GM18858 (cell line): ENCODE data around the gene AKAP13.

Experiments
- ATAC-seq: cut with Tn5 transposase; IDR thresholded peaks from one replicate; pipeline ENCODE4 v1.9.1; 2021; ENCODE audit not compliant: unreplicated experiment

The AKAP13 gene

DNA sequence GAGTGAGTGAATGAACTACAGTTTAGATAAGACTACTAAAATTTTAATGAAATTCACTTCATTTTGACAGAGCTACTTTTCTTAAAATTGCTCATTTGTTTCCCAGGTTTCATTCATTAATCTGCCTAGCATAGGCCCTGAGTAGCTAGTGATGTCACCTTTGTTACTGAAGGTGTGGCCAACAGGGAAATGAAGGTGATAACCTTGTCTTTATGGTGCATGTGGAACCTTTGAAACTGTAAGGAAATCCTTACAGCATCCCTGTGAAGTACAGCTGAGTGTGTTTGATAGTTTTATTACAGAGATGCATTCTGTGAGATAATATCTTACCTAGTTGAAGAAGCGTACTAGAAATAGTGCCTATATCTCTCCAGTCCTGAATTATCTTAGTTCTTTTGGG, 112.9 kb downstream of the AKAP13 start:
- ATAC-seq: no peak

DNA sequence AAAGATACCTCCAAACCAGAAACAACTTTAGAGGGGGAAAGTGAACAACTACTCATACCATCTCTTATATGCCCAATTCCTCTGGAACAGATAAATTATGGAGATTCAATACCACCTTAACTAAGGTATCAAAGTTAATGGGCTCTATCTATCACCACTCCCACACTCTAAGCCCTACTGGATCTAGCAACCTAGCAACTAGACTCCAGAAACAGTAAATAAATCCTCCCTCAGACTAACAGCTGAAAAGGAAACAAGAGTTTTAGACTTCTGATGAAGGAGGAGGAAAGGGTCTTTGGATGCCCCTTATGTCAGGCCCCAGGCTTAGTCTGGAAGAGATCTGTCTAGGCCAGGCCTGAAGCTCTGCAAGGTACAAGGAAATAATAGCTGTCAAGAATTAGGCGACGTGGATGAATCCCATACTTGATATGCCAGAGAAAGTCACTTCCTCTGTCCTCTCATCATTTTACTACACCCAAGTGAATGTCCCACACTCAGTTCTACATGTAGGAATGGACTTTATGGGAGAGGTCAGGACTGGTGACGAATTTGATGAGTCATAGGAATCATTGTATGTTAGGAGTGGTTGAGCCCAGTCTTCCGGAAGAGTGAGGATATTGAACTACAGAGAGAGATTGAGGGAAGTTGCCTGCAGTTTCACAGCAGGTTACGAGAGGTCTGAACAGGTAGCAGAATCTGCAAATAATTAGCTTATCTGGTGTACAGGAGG, 113.8 kb downstream of the AKAP13 start:
- ATAC-seq: no peak

DNA sequence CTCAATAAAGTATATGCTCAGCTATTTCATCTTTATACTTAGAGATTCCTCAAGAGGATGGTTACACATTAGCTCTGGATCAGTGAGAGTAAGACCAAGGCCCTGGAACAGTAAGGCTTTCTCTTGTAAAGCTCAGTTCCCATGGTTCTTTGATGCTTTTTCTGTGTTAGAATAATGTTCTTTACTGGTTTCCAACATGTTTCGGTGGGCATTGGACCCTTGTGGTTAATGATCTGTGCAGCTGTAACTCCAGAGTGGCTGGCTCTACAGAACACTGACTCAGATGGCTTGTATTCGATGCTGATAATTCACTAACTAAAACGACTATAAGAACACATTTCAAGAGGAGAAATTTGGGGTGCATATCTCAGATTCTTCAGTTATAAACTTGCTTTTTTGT, 114.7 kb downstream of the AKAP13 start:
- ATAC-seq: no peak

DNA sequence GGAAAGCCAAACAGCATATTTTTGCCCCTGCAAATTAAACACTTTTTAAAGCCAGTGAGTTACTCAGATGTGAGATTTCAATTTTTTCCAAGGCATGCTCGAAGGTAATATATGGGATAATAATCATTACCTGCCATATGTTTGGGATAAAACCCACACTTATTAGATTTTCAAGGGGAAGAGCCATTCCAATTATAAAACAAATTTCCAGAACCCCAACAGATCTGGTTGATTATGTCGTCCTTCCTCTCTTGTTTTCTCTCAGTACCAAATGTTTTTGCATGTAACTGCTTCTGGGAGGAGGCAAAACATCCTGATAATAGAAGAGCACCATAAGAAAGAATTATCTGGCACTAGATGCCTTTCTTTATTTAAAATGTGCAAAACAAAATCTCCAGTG, 115.1 kb downstream of the AKAP13 start:
- no peak for ATAC-seq

DNA sequence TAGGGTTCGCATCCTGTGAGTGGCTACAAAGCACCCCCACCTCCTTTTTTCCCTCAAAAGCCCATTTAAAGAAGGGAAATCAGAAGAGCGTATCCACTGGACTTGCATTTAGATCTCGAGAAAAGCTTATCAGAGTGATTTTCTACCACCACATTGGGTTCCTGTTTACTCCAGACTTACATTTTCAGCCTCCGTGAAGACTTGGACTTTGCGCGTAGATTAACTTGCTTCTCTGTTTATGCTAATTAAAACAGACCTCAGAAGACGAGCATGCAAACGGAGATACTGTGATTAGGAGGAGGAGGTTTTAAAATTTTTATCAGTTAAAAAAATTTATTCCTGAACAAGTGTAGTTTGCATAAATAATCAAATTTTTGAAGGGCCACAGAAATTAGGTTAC, 115.7 kb downstream of the AKAP13 start:
- ATAC-seq: no peak

DNA sequence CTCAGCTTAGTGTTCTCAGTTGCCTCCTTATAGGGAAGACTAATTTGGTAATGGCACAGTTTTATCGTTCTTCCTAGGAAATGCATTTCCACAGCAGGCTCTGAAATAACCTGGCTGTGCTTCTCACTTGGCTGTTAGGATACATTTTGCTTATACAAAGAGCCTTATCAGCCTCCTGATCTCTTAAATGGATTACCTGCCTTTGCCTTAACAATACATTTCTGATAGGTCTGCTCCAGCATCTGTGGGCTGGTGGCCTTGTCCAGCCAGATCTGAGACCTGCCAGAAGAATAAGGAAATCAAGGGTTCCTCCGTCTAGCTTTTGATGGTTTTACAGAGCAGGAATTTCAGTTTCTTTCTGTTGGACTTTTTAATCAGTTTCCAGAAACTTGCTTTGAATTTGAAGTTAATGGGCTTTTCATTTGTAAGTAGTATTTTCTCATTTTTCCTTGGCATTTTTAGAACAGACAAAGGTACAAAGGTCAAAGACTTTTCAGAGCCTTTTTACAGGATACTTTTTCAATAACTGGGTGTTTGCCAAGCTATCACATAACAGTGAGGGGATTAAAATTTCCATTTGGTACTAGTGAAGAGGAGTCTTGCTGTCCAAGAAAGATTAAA, 116.3 kb downstream of the AKAP13 start:
- no peak for ATAC-seq

DNA sequence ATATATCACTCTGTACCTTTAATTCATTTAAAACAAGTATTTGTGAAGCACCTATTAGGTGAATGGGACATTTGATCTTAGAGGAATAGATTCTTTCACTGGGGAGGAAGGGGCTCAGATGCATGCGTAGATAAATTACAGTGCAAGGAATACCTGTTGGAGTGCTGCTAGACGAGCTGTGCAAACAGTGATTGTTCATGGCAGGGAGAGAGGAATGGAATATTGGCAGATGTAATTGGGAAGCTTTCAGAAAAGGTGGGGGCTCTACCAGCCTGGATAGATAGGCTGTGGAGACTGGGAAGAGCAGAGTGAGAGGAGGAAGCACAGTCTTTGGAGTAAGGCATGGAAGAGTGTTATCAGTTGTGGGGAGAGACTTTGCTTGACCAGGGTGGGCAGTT, 116.8 kb downstream of the AKAP13 start:
- no peak for ATAC-seq

DNA sequence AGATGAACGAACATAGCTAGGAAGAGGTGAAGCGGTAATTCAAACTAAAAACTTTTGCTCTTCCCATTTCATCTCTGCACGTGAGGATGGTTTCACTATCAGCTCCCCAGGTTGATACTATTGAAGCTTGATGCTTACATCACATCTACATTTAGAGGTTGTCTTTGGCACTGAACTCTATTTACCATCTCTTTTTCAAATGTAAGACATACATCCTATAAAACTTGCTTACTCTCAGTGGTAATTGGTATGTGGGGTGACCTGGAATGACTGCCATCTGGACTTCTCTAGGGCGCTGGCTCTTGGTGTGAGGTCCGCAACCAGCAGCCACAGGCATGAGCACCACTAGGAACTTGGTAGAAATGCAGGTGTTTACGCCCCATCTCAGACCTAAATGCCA, 118.1 kb downstream of the AKAP13 start:
- no peak for ATAC-seq

DNA sequence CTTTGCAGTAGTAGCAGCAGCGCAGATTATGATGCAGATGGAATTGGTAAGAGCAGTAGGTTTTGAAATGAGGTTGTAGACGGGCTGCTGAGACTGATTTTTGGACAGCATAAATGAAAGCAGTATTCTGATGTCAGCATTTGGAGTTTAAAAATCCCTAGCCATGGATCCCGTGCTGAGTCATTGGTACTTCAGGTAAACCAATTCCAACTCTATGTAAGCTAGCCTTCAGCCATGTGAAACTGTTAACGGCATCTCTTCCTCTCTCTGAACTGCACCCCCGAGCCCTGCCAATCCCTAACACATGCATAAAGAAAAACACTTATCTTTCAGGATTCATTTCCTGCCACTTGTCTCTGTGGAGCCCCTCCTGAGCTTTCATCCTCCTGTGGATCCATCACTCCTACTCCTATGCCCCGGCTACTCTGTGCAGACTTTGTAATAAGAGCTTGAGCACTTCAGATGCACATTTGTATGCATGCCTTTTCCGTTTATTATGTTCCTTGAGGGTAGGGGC, 119.0 kb downstream of the AKAP13 start:
- ATAC-seq: no peak

DNA sequence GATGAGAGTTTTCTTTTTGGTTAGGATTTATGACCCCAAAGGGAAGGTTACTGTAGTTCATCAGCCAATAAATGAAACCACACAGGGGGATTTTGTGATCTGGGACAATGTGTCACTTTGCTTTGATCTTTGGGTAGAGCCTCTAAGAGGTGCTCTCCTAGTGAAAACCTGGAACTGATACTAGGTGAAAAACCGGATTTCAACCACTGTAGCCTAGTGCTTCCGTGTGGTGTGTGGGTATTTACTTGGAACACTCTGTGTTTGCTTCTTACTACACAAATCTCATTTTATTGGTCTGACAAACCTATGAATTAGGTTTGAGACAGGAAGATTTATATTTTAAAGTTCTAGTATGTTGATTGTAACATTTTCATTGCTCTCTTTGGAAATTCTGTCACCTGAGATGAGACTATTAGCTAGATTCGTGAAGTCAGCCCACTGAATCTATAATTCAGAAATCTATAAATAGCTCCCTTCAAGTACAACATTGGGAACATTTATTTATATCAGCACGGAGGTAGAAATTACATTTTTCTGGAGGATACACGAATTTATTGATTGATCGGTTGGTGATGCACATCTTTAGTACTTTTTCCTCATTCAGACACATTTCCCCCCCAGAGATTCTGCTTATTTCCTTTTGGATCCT, 119.8 kb downstream of the AKAP13 start:
- ATAC-seq: peak; percentile 63

DNA sequence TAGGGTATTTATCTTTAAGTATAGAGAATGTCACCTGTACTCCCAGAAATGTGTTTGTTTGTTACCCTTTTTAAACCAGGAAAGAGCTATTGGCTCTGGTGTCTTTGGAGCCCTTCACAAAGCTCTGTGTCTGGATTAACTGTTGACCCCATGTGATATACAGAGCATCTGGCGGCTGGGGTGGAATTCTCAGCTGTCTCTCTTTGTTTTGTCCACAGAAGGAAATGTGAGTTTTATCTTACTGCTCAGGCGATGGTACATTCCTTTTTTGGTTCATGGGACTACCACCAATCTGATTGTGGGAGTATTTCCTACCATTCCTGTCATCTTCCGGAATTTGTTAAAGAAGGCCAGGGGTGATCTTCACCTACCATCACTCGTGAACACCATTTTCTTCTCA, 120.3 kb downstream of the AKAP13 start:
- ATAC-seq: no peak

DNA sequence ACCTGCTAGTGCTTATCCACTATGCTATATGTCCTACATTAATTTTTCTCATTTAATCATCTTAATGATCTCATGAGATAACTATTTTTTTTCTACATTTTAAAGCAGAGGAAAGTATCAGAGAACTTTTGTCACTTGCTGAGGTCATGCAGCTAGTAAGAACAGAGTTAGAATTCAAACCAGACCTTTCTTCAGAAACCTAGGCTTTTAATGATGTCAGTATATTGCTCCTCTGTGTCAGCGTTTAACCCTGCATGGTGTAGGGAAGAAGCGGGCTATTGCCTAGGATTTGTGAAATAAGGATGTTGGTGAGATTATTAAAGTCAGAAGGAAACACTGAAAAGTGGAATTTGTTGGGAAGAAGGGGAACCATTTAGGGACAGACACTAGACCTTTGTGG, 121.2 kb downstream of the AKAP13 start:
- no peak for ATAC-seq

DNA sequence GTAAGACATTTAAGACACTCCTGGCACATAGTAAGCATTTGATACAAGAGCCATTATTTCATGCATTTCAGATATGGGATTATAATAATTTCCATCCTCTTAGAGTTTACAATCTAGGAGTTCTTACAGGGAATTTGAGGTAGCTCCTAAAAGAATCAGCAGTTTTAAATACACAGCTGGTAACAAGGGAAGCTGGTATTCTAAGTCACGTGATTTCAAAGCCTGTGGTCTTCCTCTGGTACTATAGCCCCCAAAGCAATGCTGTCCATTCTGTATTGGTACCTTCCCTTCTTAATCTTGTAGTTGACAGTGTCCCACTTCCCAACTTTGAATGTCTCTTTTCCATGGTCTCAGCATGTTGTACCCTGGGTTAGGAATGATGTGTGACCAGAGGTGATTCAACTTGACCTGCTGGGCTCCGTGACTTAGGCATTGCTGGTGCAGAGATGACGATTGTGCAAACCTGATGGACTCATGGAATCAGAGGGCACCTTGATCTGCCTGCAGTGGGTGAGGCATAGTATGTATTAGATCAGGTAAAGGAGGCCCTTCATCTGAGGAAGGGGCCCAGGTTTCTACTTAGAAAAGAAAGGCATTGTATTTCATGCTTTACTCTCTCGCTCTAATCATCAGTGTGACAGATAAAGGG, 122.9 kb downstream of the AKAP13 start:
- ATAC-seq: no peak

DNA sequence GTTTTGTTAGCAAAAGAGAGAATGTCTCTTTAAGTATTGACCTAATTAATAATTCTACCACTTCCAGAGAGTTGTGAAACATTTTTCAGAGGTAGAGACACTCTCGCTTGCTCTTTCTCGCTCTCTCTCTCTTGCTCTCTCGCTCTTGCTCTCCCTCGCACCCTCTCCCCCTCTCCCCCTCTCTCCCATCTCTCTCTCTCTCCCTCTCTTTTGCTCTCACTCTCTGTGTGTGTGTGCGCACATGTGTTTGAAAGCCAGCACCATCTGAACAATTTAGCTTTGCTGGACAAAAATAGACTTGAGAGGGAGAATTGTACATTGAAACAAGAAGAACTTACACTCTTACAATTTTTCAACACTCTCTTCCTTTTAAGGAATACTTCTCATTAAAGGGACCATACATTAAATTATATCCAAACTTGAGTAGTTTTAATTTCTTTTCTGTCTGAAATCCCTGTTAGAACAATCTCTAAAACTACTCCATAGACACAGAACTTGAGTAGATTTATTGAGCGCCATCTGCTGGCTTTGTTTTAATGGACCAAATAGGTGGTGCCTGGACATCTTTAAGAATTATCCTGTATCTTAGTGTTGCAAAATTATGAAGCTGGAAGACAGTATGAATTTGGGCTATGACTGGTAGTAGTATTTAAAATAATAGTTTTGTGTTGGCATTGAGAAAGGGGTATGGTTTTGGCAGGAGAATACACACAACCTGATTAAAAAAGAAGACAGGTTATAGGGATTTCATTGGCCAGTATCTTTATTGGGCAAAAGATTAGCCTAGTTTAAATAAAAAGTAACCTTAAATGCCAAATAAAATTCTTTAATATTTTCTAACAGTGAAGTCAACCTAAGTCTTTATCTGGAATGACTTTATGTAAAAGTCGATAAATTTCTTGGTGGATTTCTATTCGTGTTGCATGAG, 124.6 kb downstream of the AKAP13 start:
- no peak for ATAC-seq

DNA sequence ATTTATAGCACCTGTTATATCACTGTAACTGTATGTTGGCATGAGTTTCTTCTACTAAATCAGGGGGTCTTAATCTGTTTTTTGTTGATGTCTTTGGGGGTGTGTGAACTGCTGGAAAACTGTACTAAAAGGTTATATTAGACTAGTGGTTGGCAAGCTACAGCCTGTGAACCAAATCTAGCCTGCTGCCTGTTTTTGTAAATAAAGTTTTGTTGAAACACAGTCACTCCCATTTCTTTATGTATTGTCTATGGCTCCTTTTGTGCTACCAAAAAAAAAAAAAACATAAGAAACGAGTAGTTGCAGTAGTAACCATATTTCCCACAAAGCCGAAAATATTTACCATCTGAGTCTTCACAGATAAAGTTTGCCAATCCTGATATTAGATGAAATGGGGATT, 126.7 kb downstream of the AKAP13 start:
- ATAC-seq: no peak

DNA sequence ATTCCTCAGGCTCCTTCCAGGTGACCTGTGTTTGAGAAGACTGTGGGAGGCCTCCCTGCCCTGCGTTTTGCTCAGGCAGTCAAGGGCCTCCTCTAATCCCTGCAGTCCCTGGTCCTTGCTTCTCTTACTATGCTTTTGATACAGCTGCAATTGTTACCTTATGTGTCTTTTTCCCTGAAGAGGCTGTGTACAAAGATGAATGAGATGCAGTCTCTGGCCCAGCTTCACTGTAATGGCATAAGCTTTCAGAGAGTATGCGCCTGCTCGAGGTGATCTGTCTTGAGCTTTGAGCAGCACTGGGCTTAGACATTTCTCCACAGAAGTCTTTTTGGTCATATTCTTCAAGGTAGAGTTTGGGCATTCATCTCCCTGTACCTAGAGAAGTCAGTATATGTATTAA, 129.6 kb downstream of the AKAP13 start:
- no peak for ATAC-seq

DNA sequence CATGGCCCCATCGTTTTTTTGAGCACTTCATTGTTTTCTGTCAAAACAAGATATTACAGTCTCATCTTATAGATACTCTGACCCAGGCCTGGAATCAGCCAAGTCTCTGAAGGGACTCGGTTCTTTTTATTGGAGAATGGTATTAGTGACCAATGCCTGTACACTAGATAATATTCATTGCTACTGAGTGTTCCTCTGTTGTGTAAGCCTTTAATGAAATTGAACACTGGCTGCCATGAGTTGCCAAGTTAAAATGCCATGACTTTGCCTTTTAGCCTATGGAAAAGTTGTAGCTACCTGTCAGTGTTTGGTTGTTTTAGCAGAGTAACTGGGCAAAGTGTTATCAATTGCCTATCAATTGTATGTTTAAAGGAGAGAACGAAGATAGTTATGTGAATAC, 134.0 kb downstream of the AKAP13 start:
- no peak for ATAC-seq

DNA sequence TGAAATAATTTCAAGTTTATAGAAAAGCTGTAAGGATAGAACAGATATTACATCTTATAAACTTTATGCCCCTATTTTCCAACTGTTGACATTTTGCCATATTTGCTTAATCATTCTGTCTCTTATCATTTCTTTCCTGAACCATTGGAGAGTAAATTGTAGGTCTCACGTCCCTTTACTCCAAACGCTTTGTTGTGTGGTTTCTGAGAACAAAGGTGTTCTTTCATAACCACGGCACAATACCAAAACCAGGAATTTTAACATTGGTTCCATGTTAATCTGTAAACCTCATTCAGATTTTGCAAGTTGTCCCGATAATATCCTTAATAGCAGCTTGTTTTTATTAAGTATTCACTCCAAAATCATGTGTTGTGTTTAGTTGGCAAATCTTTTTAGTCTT, 134.8 kb downstream of the AKAP13 start:
- no peak for ATAC-seq

DNA sequence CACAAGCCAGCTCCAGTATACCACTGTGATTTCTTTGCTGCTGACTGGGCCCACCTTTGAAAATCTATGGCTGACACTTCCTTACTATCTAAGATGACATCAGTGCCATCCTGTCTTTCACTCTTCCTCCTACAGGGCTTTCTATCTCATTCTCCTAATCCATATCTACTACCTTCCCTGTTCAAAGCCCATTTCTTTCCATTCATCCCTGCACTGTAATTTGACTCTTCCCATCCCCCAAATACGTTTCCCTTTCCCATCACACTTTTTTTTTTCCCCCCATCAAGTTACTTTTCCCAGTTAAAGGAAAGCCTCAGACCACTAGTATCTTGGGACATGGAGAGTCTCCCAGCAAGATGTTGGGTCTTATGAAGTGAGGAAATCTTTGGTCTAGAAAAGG, 136.7 kb downstream of the AKAP13 start:
- ATAC-seq: no peak

DNA sequence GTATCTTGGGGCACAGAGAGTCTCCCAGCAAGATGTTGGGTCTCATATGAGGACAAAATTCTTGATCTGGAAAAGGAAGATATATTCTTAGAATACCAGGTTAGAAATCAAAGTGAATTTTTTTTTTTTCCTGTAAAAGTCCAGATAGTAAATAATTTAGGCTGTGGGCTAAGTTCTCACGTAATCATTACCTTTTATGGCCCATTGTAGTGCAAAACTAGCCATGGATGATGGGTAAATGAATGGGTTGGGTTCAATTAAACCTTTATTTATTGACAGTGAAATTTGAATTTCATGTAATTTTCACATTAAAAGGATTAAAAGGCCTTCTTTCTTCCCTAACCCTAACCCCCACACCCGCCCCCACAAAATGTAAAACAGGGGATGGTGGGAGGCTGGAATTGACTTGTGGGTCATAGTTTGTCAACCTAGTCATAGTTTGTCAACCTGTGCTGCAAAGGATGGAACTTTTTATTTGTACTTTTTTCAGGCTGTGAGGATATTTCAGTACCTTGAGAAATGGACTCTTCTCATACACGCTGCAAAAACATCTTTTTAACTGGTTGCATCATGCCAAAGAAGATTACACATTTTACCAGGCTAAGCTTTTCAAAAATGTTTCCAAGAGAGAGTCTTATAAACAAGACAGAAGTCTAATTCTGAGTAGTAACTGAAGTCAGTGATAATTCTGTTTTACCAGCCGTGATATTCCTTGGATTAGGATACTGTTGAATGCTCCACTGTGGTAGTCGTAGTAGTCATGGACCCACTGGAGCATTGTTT, 138.8 kb downstream of the AKAP13 start:
- ATAC-seq: no peak
